GM21447 (cell line): ENCODE results near the gene CAMK1D.
"Not testable (repeated sequence)": the region's sequence is repeated elsewhere in the genome, so short reads cannot be mapped to it uniquely, and the experiment has no call there.

Experiments
- ATAC-seq: cut with Tn5 transposase; IDR thresholded peaks from one replicate; pipeline ENCODE4 v1.9.1; 2021; ENCODE audit not compliant: unreplicated experiment

Gene CAMK1D

DNA sequence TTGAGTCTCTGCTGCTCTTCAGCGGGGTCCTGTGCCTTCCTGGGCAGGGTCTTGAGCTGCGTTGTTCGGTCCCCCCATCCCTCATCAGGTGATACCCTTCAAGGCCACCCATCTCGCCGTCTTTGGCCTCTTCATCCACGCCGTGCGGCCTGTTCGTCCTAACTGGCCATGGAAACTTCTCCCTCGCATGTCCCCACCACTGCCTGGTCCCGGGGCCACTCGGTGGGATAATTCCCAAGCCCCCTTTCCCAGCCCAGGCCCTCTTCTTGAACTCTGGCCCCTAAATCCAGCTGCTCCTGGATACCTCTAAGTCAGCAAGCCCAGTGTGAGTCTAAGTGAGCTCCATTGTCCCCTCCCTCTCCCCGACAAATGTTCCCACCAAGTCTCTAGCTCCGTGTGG, 74.5 kb downstream of the CAMK1D start:
- ATAC-seq, result no peak

DNA sequence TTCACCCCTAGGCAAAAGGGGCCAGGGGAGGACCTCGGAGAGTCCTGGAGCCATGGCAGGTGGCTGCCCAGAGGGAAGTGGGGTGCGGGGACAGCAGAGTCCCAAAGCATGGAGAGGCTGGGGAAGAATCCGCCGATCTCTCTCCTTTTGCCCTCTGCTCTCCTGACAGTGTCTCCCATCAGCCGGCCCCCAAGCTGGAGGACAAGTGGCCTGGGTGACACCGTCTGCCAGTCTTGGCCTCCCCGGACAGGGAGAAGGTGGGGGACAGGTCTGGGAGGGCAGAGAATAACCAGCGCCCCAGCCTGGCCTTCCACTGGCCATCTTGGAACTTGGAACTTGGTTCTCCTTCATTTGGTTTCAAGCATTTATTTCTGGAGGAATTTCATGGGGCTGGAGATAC, 77.9 kb downstream of the CAMK1D start:
- no peak for ATAC-seq

DNA sequence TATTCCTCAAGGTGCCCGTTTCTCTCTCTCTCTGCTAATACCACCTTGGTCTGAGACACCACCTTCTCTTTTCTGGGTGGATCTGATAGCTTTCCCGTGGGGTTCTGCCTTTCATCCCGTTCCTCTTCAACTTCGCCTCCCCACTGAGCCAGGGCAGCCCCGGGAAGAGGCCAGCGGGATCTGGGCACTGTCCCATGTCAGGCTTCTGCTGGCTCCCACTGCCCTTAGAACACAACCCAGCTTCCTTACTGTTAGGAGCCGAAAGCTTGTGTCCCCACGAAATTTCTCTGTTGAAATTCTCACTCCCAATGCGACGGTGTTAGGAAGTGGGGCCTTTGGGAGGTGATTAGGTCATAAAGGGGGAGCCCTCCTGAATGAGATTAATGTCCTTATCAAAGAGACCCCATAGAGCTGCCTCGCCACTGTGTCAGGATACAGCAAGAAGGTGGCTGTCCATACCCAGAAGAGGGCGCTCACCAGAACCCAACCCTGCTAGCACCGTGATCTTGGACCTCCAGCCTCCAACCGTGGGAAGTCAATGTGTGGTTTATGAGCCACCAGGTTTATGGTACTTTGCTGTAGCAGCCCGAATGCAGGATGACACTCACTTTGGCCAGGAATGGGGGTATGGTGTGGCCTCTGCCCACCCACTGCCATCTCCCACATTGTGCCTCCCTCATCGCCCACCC, 79.2 kb downstream of the CAMK1D start:
- ATAC-seq, result no peak

DNA sequence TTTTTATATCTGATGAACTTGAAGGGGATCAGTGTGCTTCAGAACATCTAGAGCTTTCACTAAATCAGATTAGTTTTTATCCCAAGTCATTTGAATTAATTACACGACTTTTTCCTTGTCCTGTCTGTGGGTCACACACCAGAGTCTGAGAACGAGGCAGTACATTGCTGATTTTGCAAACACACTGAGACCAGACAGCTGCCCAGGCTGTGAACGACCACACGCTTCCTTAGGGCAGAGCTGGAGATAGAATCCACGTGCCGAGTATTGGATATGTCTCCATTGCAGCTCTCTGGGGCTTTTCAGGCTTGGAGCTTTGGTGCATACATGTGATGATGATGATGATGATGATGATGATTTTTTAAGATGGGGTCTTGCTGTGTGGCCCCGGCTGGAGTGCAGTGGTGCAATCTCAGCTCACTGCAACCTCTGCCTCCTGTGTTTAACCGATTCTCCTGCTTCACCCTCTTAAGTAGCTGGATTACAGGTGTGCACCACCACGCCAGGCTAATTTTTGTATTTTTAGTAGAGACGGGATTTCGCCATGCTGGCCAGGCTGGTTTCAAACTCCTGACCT, 81.1 kb downstream of the CAMK1D start:
- no peak for ATAC-seq

DNA sequence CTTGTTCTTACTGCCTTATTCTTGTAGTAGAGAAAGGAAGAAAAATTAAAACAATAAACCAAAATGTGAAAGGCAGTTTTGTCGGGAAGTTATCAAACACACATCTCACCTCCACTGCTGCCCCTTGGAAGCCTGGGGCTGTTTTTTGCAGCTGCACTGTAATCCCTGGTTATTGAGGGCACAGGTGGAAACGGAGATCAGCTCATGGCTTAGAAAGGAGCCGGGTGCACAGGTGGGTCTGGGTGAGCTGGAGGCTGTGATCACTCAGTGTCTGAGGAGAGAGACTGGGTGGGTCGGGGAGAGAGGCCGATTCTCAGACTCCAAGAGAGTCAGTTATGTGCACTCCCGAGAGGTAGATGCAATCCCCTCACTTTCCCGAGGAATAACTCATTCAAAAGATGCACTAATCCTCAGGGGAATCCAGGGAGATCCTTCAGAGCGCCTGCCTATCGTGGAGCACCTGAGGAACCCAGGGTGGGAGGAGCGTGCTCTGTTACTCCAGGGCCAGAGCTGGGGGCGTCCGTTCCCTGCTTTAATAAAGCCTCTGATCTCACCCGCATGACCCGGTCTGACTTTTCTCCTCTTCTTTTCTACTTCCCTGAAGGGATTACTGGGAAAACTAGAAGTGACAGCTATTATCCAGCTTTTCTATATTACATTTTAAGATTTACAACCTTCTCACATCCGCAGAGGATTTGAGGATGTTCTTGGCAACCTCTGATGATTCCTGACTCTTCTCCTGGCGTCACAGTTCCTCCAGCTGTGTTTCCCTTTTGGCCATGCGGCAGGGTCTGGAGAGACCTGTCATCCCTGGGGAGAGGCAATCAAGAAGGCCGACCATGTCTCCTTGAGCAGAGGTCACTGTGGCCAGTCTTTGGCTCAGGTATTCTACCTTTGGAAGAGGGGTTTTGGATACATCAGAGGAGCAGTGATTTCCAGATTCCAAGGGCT, 82.1 kb downstream of the CAMK1D start:
- no peak for ATAC-seq

DNA sequence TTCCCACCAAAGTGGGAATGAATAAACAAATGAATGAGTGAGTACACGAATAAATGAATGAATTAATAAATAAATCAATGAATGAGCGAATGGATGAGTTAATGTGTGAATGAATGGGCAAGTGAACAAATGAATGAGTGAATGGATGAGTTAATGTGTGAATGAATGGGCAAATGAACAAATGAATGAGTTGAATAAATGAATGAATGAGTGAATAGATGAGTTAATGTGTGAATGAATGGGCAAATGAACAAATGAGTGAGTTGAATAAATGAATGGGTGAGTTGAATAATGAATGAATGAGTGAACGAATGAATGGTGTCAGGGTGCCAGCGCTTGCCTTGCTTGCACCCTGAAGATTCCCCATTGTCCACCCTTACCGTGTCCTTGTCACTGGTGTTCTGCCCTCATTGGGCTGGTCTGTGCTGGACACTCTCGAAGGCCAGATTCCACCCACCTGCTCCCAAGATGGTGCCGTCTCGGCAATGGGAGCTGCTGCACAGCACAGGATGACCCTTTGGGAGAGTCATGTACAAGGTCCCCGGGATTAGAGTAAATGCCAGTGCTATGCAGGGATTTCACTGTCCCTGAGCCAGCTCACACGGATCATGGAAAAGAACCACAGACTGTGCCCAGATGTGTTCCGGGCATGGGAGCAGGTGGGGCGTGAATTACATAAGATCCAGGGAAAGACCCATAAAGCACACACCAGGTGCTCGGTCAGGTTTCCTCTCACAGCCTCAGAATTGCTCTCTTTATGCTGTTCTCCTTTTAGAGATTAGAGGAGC, 83.2 kb downstream of the CAMK1D start:
- ATAC-seq, result no peak

DNA sequence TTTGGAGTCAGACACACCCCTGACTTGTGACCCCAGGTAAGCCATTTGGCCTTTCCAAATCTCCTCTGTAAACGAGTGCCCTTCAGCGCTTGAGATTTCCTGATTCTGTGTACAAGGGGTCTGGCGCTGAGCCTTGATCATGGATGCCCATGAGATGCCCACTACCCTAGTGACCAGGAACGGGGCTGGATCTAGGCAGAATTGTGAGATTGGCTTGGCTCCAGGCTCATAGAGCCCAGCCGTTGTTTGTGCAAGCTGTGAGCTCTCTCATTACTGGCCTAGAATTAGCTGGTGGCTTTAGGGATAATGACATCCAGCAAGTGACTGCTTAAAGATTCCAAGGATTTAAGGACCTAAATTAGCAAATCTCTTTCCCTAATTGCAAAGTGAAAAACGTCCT, 84.9 kb downstream of the CAMK1D start:
- ATAC-seq, result no peak

DNA sequence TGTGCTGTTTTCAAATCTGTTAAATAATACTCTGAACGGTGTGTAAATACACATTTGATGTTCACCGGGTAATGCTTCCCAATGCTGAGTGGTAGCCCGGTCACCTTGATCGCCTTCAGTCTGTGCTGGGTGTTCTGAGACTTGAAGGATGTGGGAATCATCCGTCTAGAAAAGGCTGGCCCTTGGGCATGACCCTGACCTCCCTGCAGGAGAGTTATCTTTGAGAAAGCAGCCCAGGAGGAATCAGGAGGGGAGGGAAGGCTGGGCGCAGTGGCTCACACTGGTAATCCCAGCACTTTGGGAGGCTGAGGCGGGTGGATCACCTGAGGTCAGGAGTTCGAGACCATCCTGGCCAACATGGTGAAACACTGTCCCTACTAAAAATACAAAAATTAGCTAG, 85.3 kb downstream of the CAMK1D start:
- ATAC-seq, result not testable (repeated sequence)

DNA sequence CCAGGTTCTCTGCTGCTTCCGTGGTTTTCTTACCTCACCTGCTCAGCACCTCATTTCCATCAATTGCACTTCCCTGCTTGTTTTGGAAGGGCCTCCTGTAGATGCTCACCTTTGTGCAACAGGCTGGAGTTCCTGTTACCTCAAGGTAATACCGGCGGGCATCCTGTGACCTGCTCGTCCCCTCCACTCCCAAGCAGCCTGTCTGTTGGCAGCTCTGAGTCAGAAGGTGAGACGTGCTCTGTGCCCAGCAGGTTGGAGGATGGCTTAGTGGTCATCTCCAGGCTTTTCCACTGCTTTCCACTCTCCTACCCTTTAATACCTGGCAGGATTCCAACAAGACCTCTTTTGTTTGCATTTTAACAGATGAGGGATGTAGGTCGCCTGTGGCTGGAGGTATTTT, 86.0 kb downstream of the CAMK1D start:
- no peak for ATAC-seq

DNA sequence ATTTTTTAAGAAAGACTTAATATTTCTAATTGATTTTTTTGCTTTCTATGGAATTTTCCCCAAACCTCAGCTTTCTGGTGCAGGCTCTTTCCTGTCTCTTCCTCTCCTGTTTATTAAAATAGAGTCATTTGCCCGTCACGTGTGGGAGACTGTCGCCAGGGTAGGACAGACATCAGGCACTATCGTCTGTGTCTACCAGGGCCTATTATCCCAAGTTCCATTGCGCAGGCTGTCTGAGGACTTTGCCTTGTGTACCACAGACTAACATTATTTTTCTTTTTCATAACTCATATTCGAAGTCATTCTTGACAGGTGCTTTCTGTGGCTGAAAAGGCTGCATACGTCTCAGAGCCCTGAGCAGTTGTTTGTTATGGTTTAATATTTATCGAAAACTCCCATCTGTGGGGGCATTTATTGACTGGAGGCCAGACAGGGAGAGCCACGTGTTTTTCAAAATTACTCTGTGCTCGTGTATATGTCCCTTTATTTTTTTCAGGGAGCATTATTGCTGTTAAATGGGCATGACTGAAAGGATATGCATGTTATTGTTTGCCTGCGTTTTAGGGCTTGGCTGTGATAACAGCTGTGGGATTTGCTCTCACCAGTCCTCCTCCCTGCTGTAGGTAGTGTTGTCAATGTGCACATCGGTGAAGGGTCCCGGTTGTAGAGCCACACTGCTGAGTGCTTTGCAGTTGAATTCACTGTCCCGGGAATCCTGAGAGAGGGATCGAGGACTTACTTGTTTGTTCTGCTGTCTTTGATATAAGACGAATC, 89.8 kb downstream of the CAMK1D start:
- ATAC-seq, result no peak

DNA sequence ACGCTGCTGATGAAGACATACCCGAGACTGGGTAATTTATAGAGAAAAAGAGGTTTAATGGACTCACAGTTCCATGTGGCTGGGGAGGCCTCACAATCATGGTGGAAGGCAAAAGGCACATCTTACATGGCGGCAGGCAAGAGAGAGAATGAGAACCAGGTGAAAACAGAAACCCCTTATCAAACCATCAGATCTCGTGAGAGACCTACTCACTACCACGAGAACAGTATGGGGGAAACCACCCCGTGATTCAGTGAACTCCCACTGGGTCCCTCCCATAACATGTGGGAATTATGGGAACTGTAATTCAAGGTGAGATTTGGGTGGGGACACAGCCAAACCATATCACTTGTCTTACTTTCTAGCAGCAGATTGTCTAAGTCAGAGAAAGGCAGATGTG, 90.4 kb downstream of the CAMK1D start:
- ATAC-seq, result not testable (repeated sequence)

DNA sequence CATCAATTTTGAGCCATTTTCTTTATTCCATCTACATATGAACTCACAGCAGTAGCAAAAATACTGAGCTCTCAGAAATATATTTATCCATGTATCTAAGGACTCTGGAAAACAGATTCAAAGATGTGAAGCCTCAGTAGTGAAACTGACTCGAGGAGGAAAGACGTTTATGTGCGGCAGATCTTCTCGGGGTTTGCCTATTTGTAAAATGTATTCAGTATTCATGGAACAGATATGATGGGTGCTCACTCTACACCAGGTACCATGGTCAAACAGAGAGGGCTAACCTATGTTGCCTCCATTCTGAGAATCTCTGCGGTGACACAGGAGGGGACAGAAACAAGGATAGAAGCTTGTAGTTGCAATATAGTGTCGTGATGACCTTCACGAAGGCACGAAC, 93.7 kb downstream of the CAMK1D start:
- no peak for ATAC-seq

DNA sequence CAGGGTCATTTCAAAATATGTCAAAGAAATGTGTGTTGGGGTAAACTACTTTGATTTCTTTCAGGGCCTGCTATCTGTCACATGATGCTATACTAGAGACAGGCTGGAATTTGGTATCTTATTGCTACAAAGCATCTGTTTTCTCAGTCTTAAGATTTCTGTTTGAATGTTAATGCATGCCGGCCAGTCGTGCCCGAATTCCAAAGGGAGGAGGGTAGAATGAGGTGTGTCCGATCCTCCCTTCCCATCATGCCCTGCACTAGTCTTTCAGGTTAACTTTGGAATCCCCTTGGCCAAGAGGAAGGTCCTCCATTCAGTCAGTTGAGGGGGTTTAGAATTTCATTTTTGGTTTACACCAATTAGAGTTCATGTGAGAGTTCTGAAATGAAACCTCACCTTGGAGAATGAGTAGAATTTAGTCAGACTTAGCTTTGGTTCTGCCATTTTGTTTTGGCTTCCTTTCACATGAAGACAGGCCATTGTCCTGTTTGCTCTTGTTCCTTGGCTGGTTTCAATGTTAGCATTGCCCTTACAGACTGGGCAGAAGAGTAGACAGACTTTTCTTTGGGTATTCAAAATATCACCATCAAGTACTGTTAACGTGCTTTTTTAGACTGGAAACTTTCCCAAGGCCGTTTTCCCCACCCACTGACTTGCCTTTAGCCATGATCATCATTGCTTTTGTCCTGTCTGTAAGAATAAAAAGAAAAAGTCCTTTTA, 95.8 kb downstream of the CAMK1D start:
- ATAC-seq, result no peak

DNA sequence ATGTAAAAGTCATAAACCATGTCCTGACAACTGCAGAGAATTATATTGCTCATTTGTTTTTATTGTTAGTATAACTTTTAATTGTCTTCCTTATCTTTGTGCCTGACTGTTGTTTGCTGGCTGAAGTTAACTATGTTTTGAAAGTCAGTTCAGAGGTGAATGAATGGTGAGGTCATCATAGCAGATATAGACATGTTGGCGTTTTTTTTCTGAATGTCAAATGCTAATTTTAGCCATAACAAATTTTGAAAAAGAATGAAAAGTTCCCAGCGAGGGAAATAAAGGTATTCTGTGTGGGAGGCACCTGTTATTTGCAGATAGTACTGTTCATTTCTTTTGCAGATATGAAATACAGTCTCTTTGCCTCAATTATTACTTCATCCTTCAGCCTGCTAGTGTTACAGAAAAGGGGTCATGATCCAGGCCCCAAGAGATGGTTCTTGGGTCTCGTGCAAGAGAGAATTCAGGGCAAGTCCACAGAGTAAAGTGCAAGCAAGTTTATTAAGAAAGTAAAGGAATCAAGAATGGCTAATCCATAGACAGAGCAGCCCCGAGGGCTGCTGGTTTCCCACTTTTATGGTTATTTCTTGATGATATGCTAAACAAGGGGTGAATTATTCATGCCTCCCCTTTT, 96.5 kb downstream of the CAMK1D start:
- no peak for ATAC-seq

DNA sequence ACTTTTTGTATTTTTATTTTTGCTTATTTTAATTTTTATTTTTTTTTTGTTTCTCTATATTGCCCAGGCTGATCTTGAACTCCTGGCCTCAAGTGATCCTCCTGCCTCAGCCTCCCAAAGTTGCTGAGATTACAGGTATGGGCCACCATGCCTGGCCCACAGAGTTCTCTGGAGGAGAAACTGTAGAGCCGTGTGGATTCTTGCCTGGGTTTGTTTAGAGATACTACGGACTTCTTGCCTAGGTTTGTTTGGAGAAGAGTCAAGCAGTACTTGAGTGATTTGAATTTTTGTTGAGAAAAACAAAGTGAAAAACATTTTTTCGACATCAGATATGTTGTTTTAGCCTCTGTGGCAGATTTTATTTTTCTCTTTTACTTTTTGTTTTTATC, 99.0 kb downstream of the CAMK1D start:
- ATAC-seq, result no peak

DNA sequence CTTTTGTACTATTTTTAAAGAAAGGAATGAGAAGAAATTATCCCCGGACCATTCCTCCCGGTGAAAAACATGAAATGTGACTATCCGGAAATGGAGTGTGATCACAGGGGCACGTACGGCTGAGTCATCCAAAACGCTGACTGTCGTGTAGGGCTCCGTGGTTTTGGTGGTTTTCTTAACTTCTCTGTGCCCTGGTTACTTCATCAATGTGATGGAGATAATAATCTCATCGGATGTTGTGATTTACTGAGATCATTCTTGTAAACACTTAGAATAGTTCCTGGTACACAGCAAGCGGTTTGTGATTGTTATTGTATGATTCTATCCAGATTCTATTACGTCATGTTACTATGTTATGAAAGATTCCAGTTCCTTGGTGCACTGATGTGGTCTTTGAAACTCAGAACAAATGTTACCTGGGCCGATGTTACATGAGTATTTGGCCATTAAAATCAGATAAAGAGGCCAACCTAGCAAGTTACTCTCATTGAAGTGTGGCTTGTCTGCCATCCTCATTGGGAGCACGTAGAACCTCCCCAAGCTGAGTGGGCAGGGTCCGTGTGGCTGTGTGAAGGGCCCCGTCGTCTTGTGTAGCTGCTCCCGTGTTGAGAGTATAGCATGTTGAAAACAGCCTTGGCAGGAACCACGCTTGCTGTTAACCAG, 99.5 kb downstream of the CAMK1D start:
- peak; percentile 82 for ATAC-seq

DNA sequence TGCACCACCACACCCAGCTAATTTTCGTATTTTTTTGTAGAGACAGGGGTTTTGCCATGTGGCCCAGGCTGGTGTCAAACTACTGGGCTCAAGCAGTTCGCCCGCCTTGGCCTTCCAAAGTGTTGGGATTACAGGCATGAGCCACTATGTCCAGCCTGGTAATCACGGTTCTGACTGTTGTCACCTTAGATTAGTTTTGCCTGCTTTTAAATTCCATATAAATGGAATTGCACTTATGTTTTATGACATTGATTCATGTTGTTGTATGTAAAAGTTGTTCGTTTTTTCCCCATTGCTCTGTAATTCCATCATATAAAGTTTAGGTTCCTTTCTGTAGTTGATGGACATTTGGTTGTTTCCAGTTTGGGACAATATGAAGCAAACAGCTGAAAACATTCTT, 106.0 kb downstream of the CAMK1D start:
- no peak for ATAC-seq

DNA sequence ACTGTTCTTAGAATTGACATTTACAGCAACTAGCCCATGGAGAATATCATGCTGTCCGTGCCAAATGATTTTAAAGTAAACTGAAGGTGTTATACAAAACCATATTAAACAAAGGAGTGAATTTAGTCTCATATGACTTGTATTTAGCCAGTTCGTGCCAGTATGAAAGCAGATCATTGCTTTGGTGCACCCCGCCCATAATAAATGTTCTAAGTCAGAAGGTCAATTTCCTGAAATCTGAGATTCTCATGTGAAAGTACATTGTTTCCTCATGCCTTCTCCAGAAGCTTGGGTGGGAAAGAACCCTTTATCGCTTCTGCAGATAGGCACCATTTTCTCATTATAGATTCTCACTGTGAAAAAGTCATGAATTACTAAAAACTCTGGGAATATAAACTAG, 106.4 kb downstream of the CAMK1D start:
- no peak for ATAC-seq

DNA sequence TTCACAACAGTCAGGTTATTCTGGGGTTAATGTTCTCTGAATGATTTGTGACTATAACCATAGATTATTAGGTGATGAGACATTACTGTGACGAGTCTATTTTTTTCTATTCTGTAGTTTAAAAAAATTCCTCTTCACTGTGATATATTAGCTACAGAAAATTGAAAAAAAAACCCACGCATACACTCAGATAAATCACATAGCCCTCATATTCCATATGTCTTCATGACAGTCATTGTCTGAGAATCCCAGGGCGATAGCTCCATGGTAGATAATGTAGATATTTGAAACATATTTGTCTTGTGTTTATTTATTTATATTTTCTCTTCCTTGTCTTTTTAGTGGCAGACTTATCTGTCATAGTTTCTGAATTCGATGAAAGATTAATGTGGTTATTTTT, 110.0 kb downstream of the CAMK1D start:
- ATAC-seq, result no peak
